BLaER1 treated with 17β-estradiol and CSF1 and Interleukin-3, amounts not matched to agents 10 nM and 100 nM (cell line): ENCODE measurements around the gene BRMS1.

ENCODE experiments used
- H3K27ac ChIP-seq, 11 experiments: shearing (Covaris generic); formaldehyde crosslinking; 2 replicates each; pipeline ENCODE4 v1.8.1; 2022
- H3K27me3 ChIP-seq, 11 experiments: shearing (Covaris generic); formaldehyde crosslinking; 2 replicates each; pipeline ENCODE4 v1.8.1; 2022
- H3K36me3 ChIP-seq, 11 experiments: shearing (Covaris generic); formaldehyde crosslinking; 2 replicates each; pipeline ENCODE4 v1.8.1; 2022
- H3K4me1 ChIP-seq, 10 experiments: shearing (Covaris generic); formaldehyde crosslinking; 2 replicates each; pipeline ENCODE4 v1.8.1; 2022
- H3K4me2 ChIP-seq, 11 experiments: shearing (Covaris generic); formaldehyde crosslinking; 2 replicates each; pipeline ENCODE4 v1.8.1; 2022
- H3K4me3 ChIP-seq, 10 experiments: shearing (Covaris generic); formaldehyde crosslinking; 2 replicates each; pipeline ENCODE4 v1.8.1; 2022
- H3K9ac ChIP-seq, 11 experiments: shearing (Covaris generic); formaldehyde crosslinking; 2 replicates each; pipeline ENCODE4 v1.8.1; 2022
- H3K9me3 ChIP-seq, 11 experiments: shearing (Covaris generic); formaldehyde crosslinking; replicated peaks in 1 of 11; 2 replicates each; pipeline ENCODE4 v1.8.1; 2022
- H4K20me1 ChIP-seq, 11 experiments: shearing (Covaris generic); formaldehyde crosslinking; 2 replicates each; pipeline ENCODE4 v1.8.1; 2022
- Cebpa-rat ChIP-seq, 11 experiments: shearing (Covaris generic); IDR thresholded peaks; 2 replicates each; pipeline ENCODE4 v1.8.1; 2022

Gene BRMS1

GRCh38 chr11:66318600-66318970 lies 26.3 kb downstream of the BRMS1 start:
- H3K4me3 ChIP-seq: peak overlapping the region in 2 of 10 experiments; percentile 68 to 69; a peak in 1 of 20 replicates
- peak in 3 of 11 experiments; percentile 0 to 31 (median 17); a peak in 2 of 22 replicates for TF ChIP-seq Cebpa-rat (IDR thresholded peaks at IDR 0.05)
- H3K9ac ChIP-seq: peak overlapping the region in 10 of 11 experiments; percentile 39 to 92 (median 88); a peak in 18 of 22 replicates
- no peaks in the 10 kb centered on the region for H3K36me3 ChIP-seq
- H3K27me3 ChIP-seq: no peaks in the 10 kb centered on the region
- peaks cover 56 to 82% (median 77%) of the 10 kb centered on the region in 10 experiments for H3K4me1 ChIP-seq
- peaks cover 0 to 21% (median 14%) of the 10 kb centered on the region in 11 experiments; a peak in 15 of 22 replicates for H3K9me3 ChIP-seq
- H3K4me2 ChIP-seq: peak overlapping the region; percentile 98 to 100 (median 100)
- H4K20me1 ChIP-seq: peaks cover 0 to 32% (median 12%) of the 10 kb centered on the region in 11 experiments; a peak in 12 of 22 replicates
- peak overlapping the region; percentile 25 to 98 (median 94); a peak in 21 of 22 replicates for H3K27ac ChIP-seq

GRCh38 chr11:66317723-66318599 lies 26.9 kb downstream of the BRMS1 start:
- H3K4me2 ChIP-seq: peak overlapping the region; percentile 98 to 100 (median 100)
- H3K36me3 ChIP-seq: no peaks in the 10 kb centered on the region
- no peaks in the 10 kb centered on the region for H3K27me3 ChIP-seq
- peaks cover 0 to 21% (median 14%) of the 10 kb centered on the region in 11 experiments; a peak in 15 of 22 replicates for H3K9me3 ChIP-seq
- H3K9ac ChIP-seq: peak overlapping the region; percentile 81 to 92 (median 87); a peak in 21 of 22 replicates
- peak overlapping the region in 9 of 10 experiments; percentile 66 to 80 (median 69); a peak in 18 of 20 replicates for H3K4me3 ChIP-seq
- H4K20me1 ChIP-seq: peaks cover 0 to 32% (median 12%) of the 10 kb centered on the region in 11 experiments; a peak in 12 of 22 replicates
- peaks cover 62 to 82% (median 79%) of the 10 kb centered on the region in 10 experiments for H3K4me1 ChIP-seq
- TF ChIP-seq Cebpa-rat (IDR thresholded peaks at IDR 0.05): peak; percentile 97 to 100 (median 100)
- H3K27ac ChIP-seq: peak overlapping the region; percentile 73 to 98 (median 94); a peak in 21 of 22 replicates

- Histone ChIP-seq H3K4me1 (peaks cover 63 to 77% (median 74%) of the 10 kb centered on the region in 10 experiments), H3K27ac (peak overlapping the region; percentile 73 to 98 (median 94); a peak in 21 of 22 replicates)
Observed at GRCh38 chr11:66317322-66317722, 27.6 kb downstream of the BRMS1 start.

GRCh38 chr11:66316849-66317251 lies 28.1 kb downstream of the BRMS1 start, which contains the start of gene CD248:
TSS of gene CD248 (minus strand) at chr11:66317044. CDS start at chr11:66317027, 17 bp downstream.
- no peak for TF ChIP-seq Cebpa-rat (IDR thresholded peaks at IDR 0.05)
- H4K20me1 ChIP-seq: peaks cover 0 to 32% (median 12%) of the 10 kb centered on the region in 11 experiments; a peak in 12 of 22 replicates
- H3K4me3 ChIP-seq: peak within 1 kb of the TSS; percentile 52 to 80 (median 69)
- H3K27ac ChIP-seq: peak within 1 kb of the TSS; percentile 73 to 98 (median 94); a peak in 21 of 22 replicates
- H3K4me1 ChIP-seq: peaks cover 63 to 72% (median 69%) of the 10 kb centered on the region in 10 experiments
- peaks cover 0 to 19% (median 13%) of the 10 kb centered on the region in 11 experiments; a peak in 15 of 22 replicates for H3K9me3 ChIP-seq
- H3K27me3 ChIP-seq: no peaks in the 10 kb centered on the region
- peak within 1 kb of the TSS; percentile 98 to 100 (median 100) for H3K4me2 ChIP-seq
- H3K9ac ChIP-seq: peak within 1 kb of the TSS; percentile 81 to 92 (median 87)
- no peaks in the 10 kb centered on the region for H3K36me3 ChIP-seq

More at GRCh38 chr11:66317322-66317722, 27.6 kb downstream of the BRMS1 start:
- peak overlapping the region; percentile 81 to 92 (median 87); a peak in 21 of 22 replicates for H3K9ac ChIP-seq
- H3K4me3 ChIP-seq: peak overlapping the region in 9 of 10 experiments; percentile 66 to 80 (median 69); a peak in 18 of 20 replicates
- TF ChIP-seq Cebpa-rat (IDR thresholded peaks at IDR 0.05): no peak
- peak overlapping the region; percentile 98 to 100 (median 100) for H3K4me2 ChIP-seq
- no peaks in the 10 kb centered on the region for H3K27me3 ChIP-seq
- peaks cover 0 to 32% (median 12%) of the 10 kb centered on the region in 11 experiments; a peak in 12 of 22 replicates for H4K20me1 ChIP-seq
- H3K36me3 ChIP-seq: no peaks in the 10 kb centered on the region
- H3K9me3 ChIP-seq: peaks cover 0 to 21% (median 14%) of the 10 kb centered on the region in 11 experiments; a peak in 15 of 22 replicates

GRCh38 chr11:66315921-66316811 lies 28.7 kb downstream of the BRMS1 start:
- H3K27ac ChIP-seq: peak overlapping the region; percentile 73 to 98 (median 94); a peak in 21 of 22 replicates
- peaks cover 63 to 73% (median 70%) of the 10 kb centered on the region in 10 experiments for H3K4me1 ChIP-seq
- H3K4me2 ChIP-seq: peak overlapping the region; percentile 98 to 100 (median 100)
- TF ChIP-seq Cebpa-rat (IDR thresholded peaks at IDR 0.05): no peak
- no peaks in the 10 kb centered on the region for H3K27me3 ChIP-seq
- peaks cover 0 to 32% (median 12%) of the 10 kb centered on the region in 11 experiments; a peak in 12 of 22 replicates for H4K20me1 ChIP-seq
- peak overlapping the region; percentile 81 to 92 (median 87) for H3K9ac ChIP-seq
- no peaks in the 10 kb centered on the region for H3K36me3 ChIP-seq
- H3K9me3 ChIP-seq: peaks cover 0 to 18% (median 12%) of the 10 kb centered on the region in 11 experiments; a peak in 15 of 22 replicates
- H3K4me3 ChIP-seq: peak overlapping the region; percentile 52 to 80 (median 69)

- peak overlapping the region; percentile 81 to 92 (median 87) for H3K9ac ChIP-seq
- peak overlapping the region; percentile 98 to 100 (median 100) for H3K4me2 ChIP-seq
- peaks cover 0 to 17% (median 11%) of the 10 kb centered on the region in 11 experiments; a peak in 15 of 22 replicates for H3K9me3 ChIP-seq
- no peak for TF ChIP-seq Cebpa-rat (IDR thresholded peaks at IDR 0.05)
- peaks cover 0 to 32% (median 12%) of the 10 kb centered on the region in 11 experiments; a peak in 12 of 22 replicates for H4K20me1 ChIP-seq
- no peaks in the 10 kb centered on the region for H3K36me3 ChIP-seq
- H3K4me3 ChIP-seq: peak overlapping the region; percentile 52 to 80 (median 69)
- H3K4me1 ChIP-seq: peaks cover 63 to 80% (median 77%) of the 10 kb centered on the region in 10 experiments
- no peaks in the 10 kb centered on the region for H3K27me3 ChIP-seq
- peak overlapping the region; percentile 73 to 98 (median 94); a peak in 21 of 22 replicates for H3K27ac ChIP-seq
Observed at GRCh38 chr11:66315498-66315885, 29.4 kb downstream of the BRMS1 start.

GRCh38 chr11:66314561-66315497 lies 30.1 kb downstream of the BRMS1 start:
- Histone ChIP-seq H3K4me2 (peak overlapping the region; percentile 98 to 100 (median 100)), H3K36me3 (no peaks in the 10 kb centered on the region), H3K9ac (peak overlapping the region; percentile 81 to 92 (median 87)), H4K20me1 (peaks cover 0 to 32% (median 12%) of the 10 kb centered on the region in 11 experiments; a peak in 12 of 22 replicates), H3K4me3 (peak overlapping the region; percentile 52 to 80 (median 69)), H3K27ac (peak overlapping the region; percentile 73 to 98 (median 94); a peak in 21 of 22 replicates), H3K27me3 (no peaks in the 10 kb centered on the region), H3K4me1 (peaks cover 63 to 86% (median 80%) of the 10 kb centered on the region in 10 experiments), H3K9me3 (peaks cover 0 to 11% (median 5%) of the 10 kb centered on the region in 11 experiments; a peak in 14 of 22 replicates)
- no peak for TF ChIP-seq Cebpa-rat (IDR thresholded peaks at IDR 0.05)
